Measurements from ENCODE around the gene CABS1. TPM values are rescaled to one million over a fixed set of nuclear protein-coding genes. Genes with fewer than 3 reads are reported as not detected.

The CABS1 gene
- total and polyA plus RNA-seq, 2 of the 8 experiments (the other 6 are each of a cell fraction or from before 2014, with no cell fraction given), result 0.03 TPM; not detected in 1

GRCh38 chr4:70380578-70380977, 45.8 kb downstream of the CABS1 start (continued):
- TF ChIP-seq CTBP2 (IDR thresholded peaks at IDR 0.05; ENCODE audit: borderline replicate concordance, insufficient read depth, insufficient read length, low read length), result no peak
- no peak for TF ChIP-seq ATF2 (IDR thresholded peaks at IDR 0.05; ENCODE audit: low read length)
- no peak for TF ChIP-seq USF2 (IDR thresholded peaks at IDR 0.05; ENCODE audit: low read length)
